GM12878 (cell line): ENCODE data around the gene FAM20A. TPM values are rescaled to one million over a fixed set of nuclear protein-coding genes. Genes with fewer than 3 reads are reported as not detected.

Experiments
- ATAC-seq: fragments of 200-7000 bp; cut with Tn5 transposase; 3 replicates; pipeline ENCODE4 v1.9.1; 2020; ENCODE audit warnings: mild to moderate bottlenecking, moderate library complexity
- BruUV-seq: library from RNA; stranded (reverse); fragments of 400-500 nt; replicated peaks from 2 replicates; lab custom pipeline; 2021; lab: Mats Ljungman, UMichigan
- CTCF ChIA-PET: fragments of 300-600 bp; sonication (Branson Sonifier 250); formaldehyde crosslinking; extraction: SDS; loops from one replicate; lab custom pipeline; 2021; ENCODE audit warnings: inconsistent platforms; lab: Yijun Ruan, JAX
- POLR2A ChIA-PET: fragments of 350-600 bp; formaldehyde crosslinking; extraction: SDS; loops from one replicate; lab custom pipeline; 2021; ENCODE audit warnings: inconsistent platforms; lab: Charles Lee
- RAD21 ChIA-PET: fragments of 300-600 bp; sonication (Branson Sonifier 250); formaldehyde crosslinking; loops from one replicate; lab custom pipeline; 2023; ENCODE audit warnings: antibody characterized with exemption; ENCODE audit not compliant: unreplicated experiment; lab: Charles Lee
- SMC1A ChIA-PET: fragments of 300-600 bp; sonication (Branson Sonifier 250); formaldehyde crosslinking; loops from one replicate; lab custom pipeline; 2023; ENCODE audit not compliant: unreplicated experiment, uncharacterized antibody; lab: Charles Lee
- DNase-seq: peaks from one replicate; pipeline ENCODE4 v3.0.0-alpha.2; 2011; ENCODE audit warnings: low read depth, low spot score
- FAIRE-seq: peaks from 3 replicates; lab custom pipeline; 2011; peaks lifted over from hg19 to GRCh38; lab: Jason Lieb, UNC
- H2AFZ ChIP-seq: 2 replicates; pipeline ENCODE4 v1.6.0; 2011; ENCODE audit warnings: low read depth, low read length, control low read depth; ENCODE audit not compliant: control insufficient read depth
- H3K27ac ChIP-seq: 2 replicates; pipeline ENCODE4 v1.5.1; 2011; ENCODE audit warnings: control low read depth; ENCODE audit not compliant: control insufficient read depth, insufficient read depth
- H3K27me3 ChIP-seq, 2 experiments: replicated peaks in 1 of 2; 2 replicates each; pipeline versions ENCODE4 v1.6.0 to v1.6.1; 2011; ENCODE audit warnings: low read length in 1 of 2; ENCODE audit not compliant: control insufficient read depth in 2 of 2, insufficient read depth in 2 of 2
- H3K36me3 ChIP-seq, 2 experiments: 2 replicates each; pipeline ENCODE4 v1.5.1; 2011; ENCODE audit warnings: low read length in 1 of 2; ENCODE audit not compliant: control insufficient read depth in 2 of 2, insufficient read depth in 2 of 2
- H3K4me1 ChIP-seq: 2 replicates; pipeline ENCODE4 v1.6.1; 2011; ENCODE audit warnings: mild to moderate bottlenecking, low read length, moderate library complexity, mixed read lengths; ENCODE audit not compliant: control insufficient read depth, insufficient read depth
- H3K4me2 ChIP-seq: 2 replicates; pipeline ENCODE4 v1.6.0; 2011; ENCODE audit warnings: control low read depth; ENCODE audit not compliant: control insufficient read depth, insufficient read depth
- H3K4me3 ChIP-seq: fragments of 200-600 bp; sonication (generic); 2 replicates; pipeline ENCODE4 v1.5.1; 2016
- H3K79me2 ChIP-seq: 2 replicates; pipeline ENCODE4 v1.6.0; 2011; ENCODE audit warnings: low read length; ENCODE audit not compliant: control insufficient read depth, insufficient read depth
- H3K9ac ChIP-seq: 2 replicates; pipeline ENCODE4 v1.8.0; 2011; ENCODE audit warnings: low read length, control low read depth, mixed read lengths; ENCODE audit not compliant: control insufficient read depth, insufficient read depth
- H3K9me3 ChIP-seq: replicated peaks from 3 replicates; pipeline ENCODE4 v1.5.1; 2011; ENCODE audit warnings: mild to moderate bottlenecking, low read length; ENCODE audit not compliant: control insufficient read depth, insufficient read depth
- H4K20me1 ChIP-seq: 2 replicates; pipeline ENCODE4 v1.6.0; 2011; ENCODE audit not compliant: control insufficient read depth, insufficient read depth
- CHD4 ChIP-seq: fragments of 200-600 bp; sonication (generic); IDR thresholded peaks from 2 replicates; pipeline ENCODE4 v1.6.1; 2016; ENCODE audit warnings: mild to moderate bottlenecking
- GABPA ChIP-seq: IDR thresholded peaks from 2 replicates; pipeline ENCODE4 v1.6.1; 2014; ENCODE audit warnings: antibody characterized with exemption, low read depth, mild to moderate bottlenecking, inconsistent platforms
- GATAD2B ChIP-seq: fragments of 450-650 bp; conservative IDR thresholded peaks from 2 replicates; pipeline ENCODE4 v1.6.1; 2017; ENCODE audit warnings: low read depth, mild to moderate bottlenecking, moderate library complexity
- HCFC1 ChIP-seq: fragments of 150-350 bp; IDR thresholded peaks from 2 replicates; pipeline ENCODE4 v1.6.1; 2014; ENCODE audit warnings: low read length
- HDAC6 ChIP-seq: fragments of 200-600 bp; sonication (generic); IDR thresholded peaks from one replicate; pipeline ENCODE4 v1.8.0; 2017; ENCODE audit warnings: antibody characterized with exemption; ENCODE audit not compliant: unreplicated experiment
- KAT2A ChIP-seq: conservative IDR thresholded peaks from 2 replicates; pipeline ENCODE4 v1.6.1; 2011; ENCODE audit warnings: low read depth, low read length; ENCODE audit not compliant: control insufficient read depth
- MEF2B ChIP-seq: fragments of 450-650 bp; IDR thresholded peaks from 2 replicates; pipeline ENCODE4 v1.6.1; 2018; ENCODE audit warnings: mild to moderate bottlenecking, moderate library complexity; ENCODE audit not compliant: partially characterized antibody, poor library complexity, severe bottlenecking
- MTA3 ChIP-seq: IDR thresholded peaks from 2 replicates; pipeline ENCODE4 v1.6.1; 2012; ENCODE audit warnings: low read length, inconsistent platforms, borderline replicate concordance
- RB1 ChIP-seq: fragments of 450-650 bp; formaldehyde crosslinking; IDR thresholded peaks from 2 replicates; pipeline ENCODE4 v1.6.1; 2017; ENCODE audit warnings: mild to moderate bottlenecking, borderline replicate concordance
- RCOR1 ChIP-seq: conservative IDR thresholded peaks from 2 replicates; pipeline ENCODE4 v1.6.1; 2012; ENCODE audit warnings: low read depth, low read length, improper control_type of control experiment
- RFX5 ChIP-seq: IDR thresholded peaks from 2 replicates; pipeline ENCODE4 v1.6.1; 2011; ENCODE audit warnings: low read depth, low read length, improper control_type of control experiment
- SP1 ChIP-seq: IDR thresholded peaks from one replicate; pipeline ENCODE4 v1.6.1; 2011; ENCODE audit warnings: low read depth, low read length
- SUPT20H ChIP-seq: IDR thresholded peaks from 2 replicates; pipeline ENCODE4 v1.6.1; 2011; ENCODE audit warnings: low read depth, mild to moderate bottlenecking, low read length, moderate library complexity, borderline replicate concordance; ENCODE audit not compliant: control insufficient read depth
- USF2 ChIP-seq: IDR thresholded peaks from 2 replicates; pipeline ENCODE4 v1.6.1; 2011; ENCODE audit warnings: low read depth, low read length, improper control_type of control experiment, borderline replicate concordance
- YY1 ChIP-seq: IDR thresholded peaks from 2 replicates; pipeline ENCODE4 v1.6.1; 2011; ENCODE audit warnings: low read depth, mild to moderate bottlenecking, low read length
- WGBS: methylation state at CpG from one replicate; pipeline ENCODE4 v1.1.6; 2016; ENCODE audit warnings: low lambda C conversion rate; ENCODE audit not compliant: insufficient replicate concordance, insufficient coverage; ENCODE audit errors: missing lambda C conversion rate; 5-methylcytosine and 5-hydroxymethylcytosine counted together
- in situ Hi-C: fragments of 300-500 bp; cut with MboI; formaldehyde crosslinking; loops from 9 replicates; pipeline ENCODE4 v1.14.3; 2018; ENCODE audit warnings: mixed read lengths
- intact Hi-C: fragments of 100-400 bp; cut with micrococcal nuclease; formaldehyde crosslinking; loops from one replicate; pipeline ENCODE4 v1.14.2; 2022; ENCODE audit not compliant: unreplicated experiment
- polyA plus RNA-seq, 11 experiments: library from polyadenylated mRNA; depleted of rRNA in 4 of 11; unstranded in 6 of 11; stranded (reverse) in 5 of 11; fragments of >200 nt; fragmentation: Nextera tagmentation in 4 of 11; fragmentation: Illumina TruSeq in 1 of 11; extraction: Ambion mirVana in 4 of 11; extraction: Trizol in 1 of 11; gene quantifications; 1 replicate in 1 of 11; 2 replicates in 10 of 11; pipeline versions ENCODE4 v1.2.1 to v1.2.3, GENCODE V29; 2011 to 2016; ENCODE audit warnings: inconsistent platforms in 2 of 11, missing spikeins in 2 of 11, low read depth in 1 of 11
- total RNA-seq, 4 experiments: library from RNA; depleted of rRNA in 3 of 4; stranded (reverse); fragments of >200 nt in 3 of 4; fragmentation: Illumina TruSeq in 1 of 4; extraction: Trizol in 1 of 4; gene quantifications; 2 replicates each; pipeline versions ENCODE4 v1.2.1 to v1.2.3, GENCODE V29; 2013 to 2021

The FAM20A gene
- total and polyA plus RNA-seq, 10 of the 15 experiments (the other 5 are each of a cell fraction or from before 2014, with no cell fraction given) = 0.13 TPM; not detected in 9

GRCh38 chr17:68580236-68580770 lies 20.9 kb downstream of the FAM20A start:
- Histone ChIP-seq H3K4me2 (no peak overlapping the region), H3K79me2 (no peaks in the 10 kb centered on the region), H3K36me3 (no peaks in the 10 kb centered on the region), H3K4me1 (no peaks in the 10 kb centered on the region), H2AFZ (no peak overlapping the region), H4K20me1 (no peaks in the 10 kb centered on the region), H3K27ac (no peak overlapping the region), H3K9me3 (no peaks in the 10 kb centered on the region), H3K4me3 (no peak overlapping the region), H3K27me3 (no peaks in the 10 kb centered on the region), H3K9ac (no peak overlapping the region)
- TF ChIP-seq SUPT20H = no peak
- TF ChIP-seq RFX5 = no peak
- no peak for TF ChIP-seq SP1
- no peak for TF ChIP-seq MTA3
- no peak for TF ChIP-seq HCFC1
- ATAC-seq (no peak), FAIRE-seq (no peak), DNase-seq (no peak)
- CTCF ChIA-PET = interaction anchor here (0.7 kb wide), 1 partner anchor 214 kb away, joined by 3 read pairs; no protein-coding TSS in a partner anchor
- WGBS = 61% methylated on average over 6 of the region's 6 CpGs
- BruUV-seq = no TSS peak
- POLR2A ChIA-PET = no interaction called here
- in situ Hi-C loops = no loop called here
- intact Hi-C loops = no loop called here
- RAD21 ChIA-PET = no interaction called here
- SMC1A ChIA-PET = no interaction called here

GRCh38 chr17:68579194-68579927 lies 21.8 kb downstream of the FAM20A start:
- no peak for ATAC-seq
- H3K4me2 ChIP-seq = no peak overlapping the region
- no peak overlapping the region for H3K9ac ChIP-seq
- H3K27me3 ChIP-seq = no peaks in the 10 kb centered on the region
- H3K4me1 ChIP-seq = no peaks in the 10 kb centered on the region
- no peak for DNase-seq
- 45% methylated on average over 8 of the region's 8 CpGs for WGBS
- POLR2A ChIA-PET = no interaction called here
- CTCF ChIA-PET = no interaction called here
- H3K9me3 ChIP-seq = no peaks in the 10 kb centered on the region
- no peaks in the 10 kb centered on the region for H4K20me1 ChIP-seq
- H3K4me3 ChIP-seq = no peak overlapping the region
- no peaks in the 10 kb centered on the region for H3K36me3 ChIP-seq
- BruUV-seq = no TSS peak
- no peak for FAIRE-seq
- intact Hi-C loops (no loop called here), in situ Hi-C loops (no loop called here)
- SMC1A ChIA-PET = interaction anchor here (0.8 to 1.4 kb wide), 2 partner anchors 13 kb away, joined by 3 to 4 read pairs; no protein-coding TSS in a partner anchor
- no peaks in the 10 kb centered on the region for H3K79me2 ChIP-seq
- H3K27ac ChIP-seq = no peak overlapping the region
- no peak overlapping the region for H2AFZ ChIP-seq
- RAD21 ChIA-PET = interaction anchor here (0.6 kb wide), 1 partner anchor 1580 kb away, joined by 4 read pairs; no protein-coding TSS in a partner anchor
- TF ChIP-seq HDAC6 = no peak
- no peak for TF ChIP-seq YY1
- no peak for TF ChIP-seq KAT2A
- no peak for TF ChIP-seq RCOR1
- no peak for TF ChIP-seq GABPA
- no peak for TF ChIP-seq CHD4
- no peak for TF ChIP-seq RB1
- TF ChIP-seq GATAD2B = no peak
- TF ChIP-seq USF2 = no peak
- no peak for TF ChIP-seq MEF2B
